K562 (cell line): ENCODE measurements around the gene FBN3. TPM values are rescaled to one million over a fixed set of nuclear protein-coding genes. Genes with fewer than 3 reads are reported as not detected.
A peak's percentile ranks its signal among the peaks of the same experiment; 100 is the strongest.

ENCODE experiments used
- ATAC-seq: fragments of 200-7000 bp; cut with Tn5 transposase; 3 replicates; pipeline ENCODE4 v1.9.1; 2020; ENCODE audit warnings: moderate library complexity
- BruUV-seq: library from RNA; stranded (reverse); fragments of 400-500 nt; replicated peaks from 2 replicates; lab custom pipeline; 2021; lab: Mats Ljungman, UMichigan
- CTCF ChIA-PET: fragments of 300-600 bp; formaldehyde crosslinking; extraction: SDS; loops from one replicate; lab custom pipeline; 2021; ENCODE audit warnings: low intra/inter-chr PET ratio; lab: Yijun Ruan, JAX
- POLR2A ChIA-PET: fragments of 300-600, 350-650 bp; sonication (Branson Sonifier 250); formaldehyde crosslinking; extraction: SDS; loops from one replicate; lab custom pipeline; 2021; ENCODE audit warnings: antibody characterized with exemption, inconsistent platforms; lab: Yijun Ruan, JAX
- DNase-seq, 4 experiments: peaks; one replicate each; pipeline versions ENCODE4 v3.0.0 to v3.0.0-alpha.2; 2011 to 2018; ENCODE audit warnings: low spot score in 3 of 4, mixed read lengths in 3 of 4; ENCODE audit errors: extremely low read depth in 1 of 4
- FAIRE-seq: peaks from 2 replicates; lab custom pipeline; 2011; peaks lifted over from hg19 to GRCh38; lab: Jason Lieb, UNC
- H2AFZ ChIP-seq: 2 replicates; pipeline ENCODE4 v1.6.0; 2011; ENCODE audit warnings: low read depth, low read length, control low read depth, inconsistent platforms
- H3K27ac ChIP-seq: fragments of 200-600 bp; 3 replicates; pipeline ENCODE4 v1.8.0; 2011; ENCODE audit warnings: low read depth, mild to moderate bottlenecking, control low read depth, inconsistent platforms, low read length, moderate library complexity, mixed read lengths; ENCODE audit errors: extremely low read depth
- H3K27me3 ChIP-seq, 2 experiments: fragments of 300-600 bp in 1 of 2; 2 replicates in 1 of 2; 3 replicates in 1 of 2; pipeline versions ENCODE4 v1.6.0 to v1.8.0; 2011; ENCODE audit warnings: inconsistent platforms in 2 of 2, low read length in 2 of 2, mild to moderate bottlenecking in 1 of 2, mixed read lengths in 1 of 2, moderate library complexity in 1 of 2; ENCODE audit not compliant: control insufficient read depth in 2 of 2, insufficient read depth in 2 of 2
- H3K36me3 ChIP-seq: fragments of 300-600 bp; 3 replicates; pipeline ENCODE4 v1.8.0; 2011; ENCODE audit warnings: mild to moderate bottlenecking, low read length, inconsistent platforms; ENCODE audit not compliant: control insufficient read depth, insufficient read depth
- H3K4me1 ChIP-seq, 2 experiments: fragments of 200-600 bp in 1 of 2; replicated peaks in 1 of 2; 2 replicates in 1 of 2; 3 replicates in 1 of 2; pipeline versions ENCODE4 v1.5.1 to v1.8.0; 2011; ENCODE audit warnings: inconsistent platforms in 2 of 2, low read length in 2 of 2, mild to moderate bottlenecking in 1 of 2, mixed read lengths in 1 of 2, moderate library complexity in 1 of 2; ENCODE audit not compliant: control insufficient read depth in 2 of 2, insufficient read depth in 2 of 2
- H3K4me2 ChIP-seq: 2 replicates; pipeline ENCODE4 v1.6.1; 2011; ENCODE audit warnings: low read length, control low read depth, inconsistent platforms, mixed read lengths; ENCODE audit not compliant: insufficient read depth
- H3K4me3 ChIP-seq: fragments of 200-600 bp; sonication (generic), shearing (Covaris generic); 2 replicates; pipeline ENCODE4 v1.5.1; 2016; ENCODE audit warnings: control low read depth, inconsistent platforms
- H3K79me2 ChIP-seq: fragments of 200-600 bp; 3 replicates; pipeline ENCODE4 v1.8.0; 2011; ENCODE audit warnings: low read length, inconsistent platforms; ENCODE audit not compliant: control insufficient read depth, insufficient read depth
- H3K9ac ChIP-seq, 2 experiments: 2 replicates each; pipeline versions ENCODE4 v1.6.0 to v1.6.1; 2011; ENCODE audit warnings: low read depth in 2 of 2, low read length in 2 of 2, control low read depth in 1 of 2, inconsistent platforms in 1 of 2, mild to moderate bottlenecking in 1 of 2, mixed read lengths in 1 of 2; ENCODE audit not compliant: insufficient read depth in 1 of 2
- H3K9me1 ChIP-seq: one replicate; pipeline ENCODE4 v1.6.0; 2011; ENCODE audit warnings: inconsistent platforms, mild to moderate bottlenecking, low read length, moderate library complexity; ENCODE audit not compliant: control insufficient read depth, insufficient read depth
- H3K9me3 ChIP-seq: replicated peaks from 2 replicates; pipeline ENCODE4 v1.5.1; 2011; ENCODE audit warnings: low read depth, low read length, inconsistent platforms; ENCODE audit not compliant: control insufficient read depth, insufficient read depth
- H4K20me1 ChIP-seq: replicated peaks from 2 replicates; pipeline ENCODE4 v1.6.1; 2011; ENCODE audit warnings: low read length, inconsistent platforms, mixed read lengths; ENCODE audit not compliant: control insufficient read depth, insufficient read depth
- CBX1 ChIP-seq: sonication (generic); IDR thresholded peaks from 2 replicates; pipeline ENCODE4 v1.6.1; 2016; ENCODE audit warnings: antibody characterized with exemption, low read depth, mild to moderate bottlenecking
- CCAR2 ChIP-seq: fragments of 200-400 bp; formaldehyde crosslinking; IDR thresholded peaks from 2 replicates; pipeline ENCODE4 v1.6.1; 2017; ENCODE audit warnings: mild to moderate bottlenecking, low read depth, low read length
- ETV5 ChIP-seq: sonication (generic); formaldehyde crosslinking; IDR thresholded peaks from 2 replicates; pipeline ENCODE4 v1.4.0; 2020; ENCODE audit warnings: low read depth, mild to moderate bottlenecking, missing genetic modification reagents
- FOS ChIP-seq: IDR thresholded peaks from 3 replicates; pipeline ENCODE4 v1.6.1; 2011; ENCODE audit not compliant: insufficient read length; ENCODE audit errors: extremely low read depth
- HLTF ChIP-seq: fragments of 450-650 bp; IDR thresholded peaks from 2 replicates; pipeline ENCODE4 v1.6.1; 2016
- MCM7 ChIP-seq, 2 experiments: fragments of 450-650 bp; IDR thresholded peaks; 2 replicates each; pipeline ENCODE4 v1.6.1; 2016 to 2018
- NFRKB ChIP-seq: fragments of 450-650 bp; IDR thresholded peaks from 2 replicates; pipeline ENCODE4 v1.6.1; 2016; ENCODE audit warnings: low read depth
- POLR3A ChIP-seq: IDR thresholded peaks from 2 replicates; pipeline ENCODE4 v1.6.1; 2011; ENCODE audit warnings: borderline replicate concordance, mild to moderate bottlenecking, moderate library complexity; ENCODE audit not compliant: insufficient read length, insufficient read depth; ENCODE audit errors: extremely low read depth
- ZFP1 ChIP-seq: fragments of 450-650 bp; formaldehyde crosslinking; IDR thresholded peaks from 2 replicates; pipeline ENCODE4 v1.4.0; 2020; ENCODE audit warnings: mild to moderate bottlenecking, mixed read lengths
- ZNF444 ChIP-seq: fragments of 250-450 bp; sonication (Bioruptor Pico); IDR thresholded peaks from 2 replicates; pipeline ENCODE4 v1.4.0; 2020; ENCODE audit warnings: mild to moderate bottlenecking, moderate library complexity
- ZNF644 ChIP-seq: fragments of 200-800 bp; sonication (Bioruptor generic); IDR thresholded peaks from 2 replicates; pipeline ENCODE4 v1.6.1; 2016; ENCODE audit warnings: low read depth, missing genetic modification characterization, missing compliant biosample characterization
- WGBS: fragments of 100-300 bp; shearing (Covaris generic); methylation state at CpG from one replicate; pipeline ENCODE4 v1.1.6; 2016; ENCODE audit warnings: low coverage, mixed read lengths; ENCODE audit not compliant: insufficient coverage; ENCODE audit errors: missing lambda C conversion rate; 5-methylcytosine and 5-hydroxymethylcytosine counted together
- in situ Hi-C: fragments of 300-500 bp; cut with MboI; formaldehyde crosslinking; loops from 4 replicates; pipeline ENCODE4 v1.15.0; 2018; ENCODE audit warnings: inconsistent platforms, mixed read lengths
- intact Hi-C: fragments of 100-400 bp; cut with micrococcal nuclease; formaldehyde crosslinking; loops from 2 replicates; pipeline ENCODE4 v1.14.2; 2022
- polyA plus RNA-seq, 8 experiments: library from polyadenylated mRNA; depleted of rRNA in 4 of 8; stranded (reverse) in 5 of 8; unstranded in 3 of 8; fragments of >200 nt; fragmentation: Nextera tagmentation in 2 of 8; fragmentation: Illumina TruSeq in 1 of 8; extraction: Ambion mirVana in 2 of 8; extraction: Trizol in 1 of 8; gene quantifications; 2 replicates each; pipeline versions ENCODE4 v1.2.1 to v1.2.3, GENCODE V29; 2011 to 2014; ENCODE audit warnings: inconsistent platforms in 1 of 8, missing spikeins in 1 of 8
- total RNA-seq, 7 experiments: library from RNA; depleted of rRNA in 6 of 7; stranded (reverse); fragments of >200 nt in 6 of 7; fragmentation: Illumina TruSeq in 2 of 7; extraction: Trizol in 2 of 7; gene quantifications; 2 replicates each; pipeline versions ENCODE4 v1.2.1 to v1.2.3, GENCODE V29; 2011 to 2021; ENCODE audit warnings: low replicate concordance in 1 of 7
- TF ChIP-seq, protein P1 (sequence below): fragments of 450-650 bp; formaldehyde crosslinking; IDR thresholded peaks from 2 replicates; pipeline ENCODE4 v1.4.0; 2020; ENCODE audit warnings: mild to moderate bottlenecking, moderate library complexity

The FBN3 gene
- total and polyA plus RNA-seq, 9 of the 15 experiments (the other 6 are each of a cell fraction or from before 2014, with no cell fraction given), result under 0.01 to 0.29 (median 0.01) TPM; not detected in 4

- in situ Hi-C loops (no loop called here), intact Hi-C loops (no loop called here)
- 9% methylated on average over 16 of the region's 20 CpGs for WGBS
- Histone ChIP-seq H4K20me1 (peaks cover 7% of the 10 kb centered on the region), H3K9me1 (no peaks in the 10 kb centered on the region), H3K79me2 (no peaks in the 10 kb centered on the region), H3K9me3 (no peaks in the 10 kb centered on the region), H3K27ac (no peak overlapping the region), H3K4me2 (no peak overlapping the region; the same call in 1 of the 2 replicates), H3K4me1 (peaks cover 0 to 16% of the 10 kb centered on the region in 2 experiments; a peak in 2 of 5 replicates), H3K9ac (peak overlapping the region in 1 of 2 experiments; percentile 40; a peak in 1 of 4 replicates), H3K36me3 (no peaks in the 10 kb centered on the region), H3K27me3 (peaks cover 27 to 44% of the 10 kb centered on the region in 2 experiments; a peak in 4 of 5 replicates), H2AFZ (no peak overlapping the region), H3K4me3 (no peak overlapping the region)
- ATAC-seq (peak; percentile 42; the same call in 2 of the 3 replicates), FAIRE-seq (no peak), DNase-seq (no peak)
- ChIA-PET CTCF (no interaction called here), POLR2A (no interaction called here)
- TF ChIP-seq POLR3A (no peak), MCM7 (IDR thresholded peaks at IDR 0.05) (peak in 1 of 2 experiments; percentile 68; a peak in 1 of 4 replicates), NFRKB (no peak)
- BruUV-seq, result no TSS peak
Measured at GRCh38 chr19:8132858-8133458, 16.4 kb downstream of the FBN3 start.

DNA sequence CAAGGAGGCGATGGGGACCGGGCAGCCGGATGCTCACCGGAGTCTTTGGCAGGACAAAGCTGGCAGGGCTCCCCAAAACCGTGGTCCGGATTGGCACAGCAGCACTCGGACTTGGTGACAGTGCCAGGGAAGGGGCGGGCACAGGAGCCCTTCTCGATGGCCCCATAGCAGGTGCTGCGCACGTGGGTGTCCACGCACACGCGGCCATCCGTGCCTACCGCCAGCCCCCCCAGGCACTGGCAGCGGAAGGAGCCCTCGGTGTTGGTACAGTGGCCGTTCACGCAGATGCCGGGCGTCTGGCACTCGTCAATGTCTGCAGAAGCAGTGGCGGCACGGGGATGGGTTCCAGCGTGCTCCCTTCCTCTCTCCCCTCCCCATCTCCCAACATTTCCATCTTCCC, 17.9 kb downstream of the FBN3 start:
- Histone ChIP-seq H3K27me3 (peaks cover 35 to 59% of the 10 kb centered on the region in 2 experiments; a peak in 4 of 5 replicates), H3K4me1 (peaks cover 0 to 19% of the 10 kb centered on the region in 2 experiments; a peak in 2 of 5 replicates), H3K4me3 (no peak overlapping the region), H3K79me2 (no peaks in the 10 kb centered on the region), H3K4me2 (no peak overlapping the region), H3K9me3 (no peaks in the 10 kb centered on the region), H3K36me3 (no peaks in the 10 kb centered on the region), H2AFZ (no peak overlapping the region), H3K9ac (no peak overlapping the region), H4K20me1 (peaks cover 7% of the 10 kb centered on the region), H3K9me1 (no peaks in the 10 kb centered on the region), H3K27ac (no peak overlapping the region)
- ChIA-PET POLR2A (interaction anchor here (0.7 kb wide), 1 partner anchor 11 kb away, joined by 3 read pairs; no protein-coding TSS in a partner anchor), CTCF (no interaction called here)
- in situ Hi-C loops (no loop called here), intact Hi-C loops (no loop called here)
- FAIRE-seq (no peak), DNase-seq (no peak), ATAC-seq (no peak)
- WGBS, result 27% methylated on average over 22 of the region's 26 CpGs
- TF ChIP-seq, protein P1, sequence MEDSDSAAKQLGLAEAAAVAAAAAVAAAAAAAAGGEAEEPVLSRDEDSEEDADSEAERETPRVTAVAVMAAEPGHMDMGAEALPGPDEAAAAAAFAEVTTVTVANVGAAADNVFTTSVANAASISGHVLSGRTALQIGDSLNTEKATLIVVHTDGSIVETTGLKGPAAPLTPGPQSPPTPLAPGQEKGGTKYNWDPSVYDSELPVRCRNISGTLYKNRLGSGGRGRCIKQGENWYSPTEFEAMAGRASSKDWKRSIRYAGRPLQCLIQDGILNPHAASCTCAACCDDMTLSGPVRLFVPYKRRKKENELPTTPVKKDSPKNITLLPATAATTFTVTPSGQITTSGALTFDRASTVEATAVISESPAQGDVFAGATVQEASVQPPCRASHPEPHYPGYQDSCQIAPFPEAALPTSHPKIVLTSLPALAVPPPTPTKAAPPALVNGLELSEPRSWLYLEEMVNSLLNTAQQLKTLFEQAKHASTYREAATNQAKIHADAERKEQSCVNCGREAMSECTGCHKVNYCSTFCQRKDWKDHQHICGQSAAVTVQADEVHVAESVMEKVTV (CRISPR knock-in tag), result no peak
- no peak for TF ChIP-seq ZNF644 (tag)
- no peak for TF ChIP-seq CBX1
- TF ChIP-seq ETV5 (CRISPR knock-in tag), result no peak
- TF ChIP-seq HLTF, result no peak
- no peak for TF ChIP-seq ZNF444 (CRISPR knock-in tag)
- TF ChIP-seq MCM7 (IDR thresholded peaks at IDR 0.05), result no peak
- TF ChIP-seq CCAR2, result no peak
- no peak for TF ChIP-seq ZFP1 (CRISPR knock-in tag)
- no peak for TF ChIP-seq FOS
- no TSS peak for BruUV-seq
